NCI-H2196 (cell line): ENCODE results near the gene FBXW5.
A peak's percentile ranks its signal among the peaks of the same experiment; 100 is the strongest.

ENCODE experiments used
- DNase-seq: peaks from one replicate; lab custom pipeline; 2025; ENCODE audit not compliant: unreplicated experiment; lab: John Stamatoyannopoulos, UW

The FBXW5 gene

GRCh38 chr9:136944519-136945332, at the start of gene FBXW5, which contains the start of gene C8G:
FBXW5 (minus strand) TSS chr9:136944738; CDS start chr9:136944083, 655 bp downstream.
C8G (plus strand) TSS chr9:136945243; CDS start chr9:136945321, 78 bp downstream.
- peak; percentile 96 for DNase-seq

GRCh38 chr9:136992819-136993369, 48.4 kb upstream of the FBXW5 start:
- no peak for DNase-seq

- DNase-seq, result peak; percentile 88
Observed at GRCh38 chr9:136991993-136992818, 47.7 kb upstream of the FBXW5 start, which contains the start of gene PAXX. PAXX (plus strand) TSS chr9:136992422; CDS start chr9:136992444, 22 bp downstream.

GRCh38 chr9:136990242-136990911, 45.8 kb upstream of the FBXW5 start:
- no peak for DNase-seq

GRCh38 chr9:136988872-136989271, 44.3 kb upstream of the FBXW5 start:
- DNase-seq, result no peak

- no peak for DNase-seq
Observed at GRCh38 chr9:136985853-136986252, 41.3 kb upstream of the FBXW5 start.

- DNase-seq, result no peak
Observed at GRCh38 chr9:136985027-136985602, 40.6 kb upstream of the FBXW5 start.

- no peak for DNase-seq
Observed at GRCh38 chr9:136984464-136985026, 40.0 kb upstream of the FBXW5 start.

- no peak for DNase-seq
Observed at GRCh38 chr9:136983656-136984314, 39.2 kb upstream of the FBXW5 start.

- DNase-seq, result no peak
Observed at GRCh38 chr9:136983167-136983566, 38.6 kb upstream of the FBXW5 start.

- no peak for DNase-seq
Observed at GRCh38 chr9:136982232-136983051, 37.9 kb upstream of the FBXW5 start, which contains the start of gene LCNL1. LCNL1 (plus strand) TSS chr9:136982993; CDS start chr9:136983587, 594 bp downstream.

GRCh38 chr9:136981588-136982231, 37.2 kb upstream of the FBXW5 start:
- DNase-seq, result no peak

GRCh38 chr9:136980669-136981478, 36.3 kb upstream of the FBXW5 start:
- no peak for DNase-seq

GRCh38 chr9:136979769-136980587, 35.4 kb upstream of the FBXW5 start:
- DNase-seq, result no peak

GRCh38 chr9:136978865-136979544, 34.5 kb upstream of the FBXW5 start:
- DNase-seq, result no peak
